IMR-90 (cell line): ENCODE results near the gene RBBP8NL. TPM values are rescaled to one million over a fixed set of nuclear protein-coding genes. Genes with fewer than 3 reads are reported as not detected.

Experiments
- ATAC-seq: fragments of 200-7000 bp; cut with Tn5 transposase; 2 replicates; pipeline ENCODE4 v1.9.1; 2020; ENCODE audit warnings: low read depth, mild to moderate bottlenecking, moderate library complexity
- BruUV-seq: library from RNA; stranded (reverse); fragments of 400-500 nt; replicated peaks from 2 replicates; lab custom pipeline; 2021; lab: Mats Ljungman, UMichigan
- CTCF ChIA-PET: fragments of 300-600 bp; formaldehyde crosslinking; extraction: SDS; loops from one replicate; lab custom pipeline; 2021; ENCODE audit warnings: antibody characterized with exemption; lab: Yijun Ruan, JAX
- POLR2A ChIA-PET: fragments of 300-600 bp; sonication (Branson Sonifier 250); formaldehyde crosslinking; loops from one replicate; lab custom pipeline; 2022; ENCODE audit warnings: antibody characterized with exemption; ENCODE audit not compliant: unreplicated experiment; lab: Charles Lee
- DNase-seq: peaks from one replicate; pipeline ENCODE4 v3.0.0; 2013
- H2AFZ ChIP-seq: replicated peaks from 2 replicates; pipeline ENCODE3; 2013; ENCODE audit warnings: low read length, mild to moderate bottlenecking; ENCODE audit not compliant: poor library complexity
- H2AK5ac ChIP-seq: 2 replicates; pipeline ENCODE4 v1.6.1; 2013; ENCODE audit warnings: low read depth, low read length, inconsistent platforms
- H2AK9ac ChIP-seq: replicated peaks from 2 replicates; pipeline ENCODE3; 2013; ENCODE audit warnings: mild to moderate bottlenecking, low read depth, low read length, moderate library complexity; ENCODE audit not compliant: poor library complexity
- H2BK120ac ChIP-seq: 2 replicates; pipeline ENCODE4 v1.6.1; 2013; ENCODE audit warnings: low read depth, low read length, inconsistent platforms
- H2BK15ac ChIP-seq: 3 replicates; pipeline ENCODE4 v1.6.1; 2013; ENCODE audit warnings: low read depth, low read length, inconsistent platforms
- H2BK20ac ChIP-seq: 2 replicates; pipeline ENCODE4 v1.6.1; 2013; ENCODE audit warnings: low read depth, mild to moderate bottlenecking, inconsistent platforms, low read length, moderate library complexity
- H2BK5ac ChIP-seq: 2 replicates; pipeline ENCODE4 v1.6.1; 2013; ENCODE audit warnings: mild to moderate bottlenecking, low read depth, low read length, inconsistent platforms; ENCODE audit not compliant: poor library complexity, severe bottlenecking
- H3K14ac ChIP-seq: replicated peaks from 2 replicates; pipeline ENCODE4 v1.6.1; 2013; ENCODE audit warnings: low read depth, low read length, inconsistent platforms
- H3K18ac ChIP-seq: 2 replicates; pipeline ENCODE4 v1.6.1; 2013; ENCODE audit warnings: low read depth, low read length, control low read depth
- H3K23ac ChIP-seq: 2 replicates; pipeline ENCODE4 v1.6.1; 2013; ENCODE audit warnings: low read depth, low read length, inconsistent platforms
- H3K27ac ChIP-seq: 2 replicates; pipeline ENCODE4 v1.5.1; 2013; ENCODE audit warnings: mild to moderate bottlenecking, control low read depth, low read length; ENCODE audit not compliant: insufficient read depth
- H3K27me3 ChIP-seq: 2 replicates; pipeline ENCODE4 v1.6.1; 2013; ENCODE audit warnings: low read length; ENCODE audit not compliant: control insufficient read depth, insufficient read depth
- H3K36me3 ChIP-seq: 2 replicates; pipeline ENCODE4 v1.6.1; 2013; ENCODE audit warnings: low read length, mixed read lengths; ENCODE audit not compliant: control insufficient read depth, insufficient read depth
- H3K4ac ChIP-seq: 2 replicates; pipeline ENCODE4 v1.6.1; 2013; ENCODE audit warnings: low read depth, low read length, inconsistent platforms
- H3K4me1 ChIP-seq: 2 replicates; pipeline ENCODE4 v1.6.1; 2013; ENCODE audit warnings: low read length, mixed read lengths; ENCODE audit not compliant: control insufficient read depth, insufficient read depth
- H3K4me2 ChIP-seq: 2 replicates; pipeline ENCODE4 v1.6.1; 2013; ENCODE audit warnings: low read depth, mild to moderate bottlenecking, control low read depth, low read length, moderate library complexity
- H3K4me3 ChIP-seq: 2 replicates; pipeline ENCODE4 v1.5.1; 2013; ENCODE audit warnings: low read depth, mild to moderate bottlenecking, control low read depth, low read length, moderate library complexity; ENCODE audit not compliant: insufficient read depth
- H3K56ac ChIP-seq: 2 replicates; pipeline ENCODE4 v1.6.1; 2013; ENCODE audit warnings: low read length, inconsistent platforms; ENCODE audit not compliant: insufficient read depth; ENCODE audit errors: extremely low read depth
- H3K79me1 ChIP-seq, 2 experiments: 2 replicates each; pipeline ENCODE4 v1.6.1; 2013; ENCODE audit warnings: low read length in 2 of 2, inconsistent platforms in 1 of 2, low read depth in 1 of 2
- H3K9ac ChIP-seq: 2 replicates; pipeline ENCODE4 v1.6.1; 2013; ENCODE audit warnings: low read depth, low read length, control low read depth
- H3K9me1 ChIP-seq: 2 replicates; pipeline ENCODE4 v1.6.1; 2013; ENCODE audit warnings: low read length, inconsistent platforms; ENCODE audit not compliant: insufficient read depth
- H3K9me3 ChIP-seq: 2 replicates; pipeline ENCODE4 v1.6.1; 2013; ENCODE audit warnings: low read length; ENCODE audit not compliant: control insufficient read depth, insufficient read depth
- H4K20me1 ChIP-seq: 2 replicates; pipeline ENCODE4 v1.6.1; 2013; ENCODE audit warnings: low read length, inconsistent platforms; ENCODE audit not compliant: insufficient read depth
- H4K5ac ChIP-seq: 2 replicates; pipeline ENCODE4 v1.6.1; 2013; ENCODE audit warnings: mild to moderate bottlenecking, low read depth, low read length, control low read depth
- H4K8ac ChIP-seq, 2 experiments: 2 replicates each; pipeline ENCODE4 v1.6.1; 2013; ENCODE audit warnings: low read depth in 2 of 2, low read length in 2 of 2, control low read depth in 1 of 2, inconsistent platforms in 1 of 2
- H4K91ac ChIP-seq: 2 replicates; pipeline ENCODE4 v1.6.1; 2013; ENCODE audit warnings: low read depth, low read length, inconsistent platforms; ENCODE audit not compliant: insufficient read depth
- BHLHE40 ChIP-seq: fragments of 150-350 bp; IDR thresholded peaks from 2 replicates; pipeline ENCODE4 v1.6.1; 2016; ENCODE audit warnings: mild to moderate bottlenecking, low read depth, low read length
- CHD1 ChIP-seq: IDR thresholded peaks from 2 replicates; pipeline ENCODE4 v1.6.1; 2012; ENCODE audit warnings: low read depth, low read length, improper control_type of control experiment
- FOS ChIP-seq: fragments of 150-350 bp; IDR thresholded peaks from 2 replicates; pipeline ENCODE4 v1.6.1; 2016; ENCODE audit warnings: low read depth, low read length
- MAFK ChIP-seq: IDR thresholded peaks from 2 replicates; pipeline ENCODE4 v1.6.1; 2012; ENCODE audit warnings: low read depth, low read length, improper control_type of control experiment
- MAZ ChIP-seq: IDR thresholded peaks from 2 replicates; pipeline ENCODE4 v1.6.1; 2012; ENCODE audit warnings: low read depth, mild to moderate bottlenecking, low read length, improper control_type of control experiment, moderate library complexity, borderline replicate concordance
- MXI1 ChIP-seq: IDR thresholded peaks from 2 replicates; pipeline ENCODE4 v1.6.1; 2012; ENCODE audit warnings: low read depth, mild to moderate bottlenecking, low read length, moderate library complexity, borderline replicate concordance
- NFE2L2 ChIP-seq: fragments of 150-350 bp; IDR thresholded peaks from 2 replicates; pipeline ENCODE4 v1.6.1; 2016; ENCODE audit warnings: low read depth, mild to moderate bottlenecking, low read length
- RAD21 ChIP-seq: IDR thresholded peaks from 2 replicates; pipeline ENCODE4 v1.6.1; 2012; ENCODE audit warnings: low read length, improper control_type of control experiment
- RCOR1 ChIP-seq: IDR thresholded peaks from 2 replicates; pipeline ENCODE4 v1.6.1; 2012; ENCODE audit warnings: mild to moderate bottlenecking, low read length, improper control_type of control experiment; ENCODE audit not compliant: insufficient replicate concordance
- SMC3 ChIP-seq: fragments of 150-350 bp; IDR thresholded peaks from 2 replicates; pipeline ENCODE4 v1.6.1; 2016; ENCODE audit warnings: low read depth, mild to moderate bottlenecking, antibody characterized with exemption, low read length, moderate library complexity
- WGBS, 2 experiments: methylation state at CpG; one replicate each; pipeline versions ENCODE4 v1.1.5 to v1.1.7; 2013; ENCODE audit warnings: missing lambda C conversion rate in 2 of 2; ENCODE audit not compliant: insufficient read length in 1 of 2; ENCODE audit errors: extremely low coverage in 2 of 2; 5-methylcytosine and 5-hydroxymethylcytosine counted together
- dilution Hi-C: fragments of 300-500 bp; cut with HindIII; formaldehyde crosslinking; loops from one replicate; pipeline ENCODE4 v1.14.3; 2018; ENCODE audit warnings: low sequenced_read_pairs; ENCODE audit not compliant: unreplicated experiment
- in situ Hi-C: fragments of 300-500 bp; cut with MboI; formaldehyde crosslinking; loops from 3 replicates; pipeline ENCODE4 v1.14.3; 2019; ENCODE audit warnings: low sequenced_read_pairs, inconsistent platforms, mixed read lengths
- intact Hi-C: fragments of 100-400 bp; cut with micrococcal nuclease; formaldehyde crosslinking; loops from 2 replicates; pipeline ENCODE4 v1.10.0; 2022
- polyA plus RNA-seq, 3 experiments: library from polyadenylated mRNA; depleted of rRNA; stranded (reverse); fragments of >200 nt; gene quantifications; 2 replicates each; pipeline ENCODE4 v1.2.3, GENCODE V29; 2012; ENCODE audit warnings: low replicate concordance in 1 of 3
- total RNA-seq: library from RNA; depleted of rRNA; stranded (reverse); fragments of >200 nt; gene quantifications from 2 replicates; pipeline ENCODE4 v1.2.3, GENCODE V29; 2012
- TF ChIP-seq, protein P1 (sequence below): fragments of 150-350 bp; IDR thresholded peaks from 2 replicates; pipeline ENCODE4 v1.6.1; 2017; ENCODE audit warnings: mild to moderate bottlenecking, antibody characterized with exemption, low read length, low read depth

The RBBP8NL gene
- total and polyA plus RNA-seq, 2 of the 4 experiments (the other 2 are of a cell fraction): not detected

GRCh38 chr20:62412194-62413024, 14.9 kb downstream of the RBBP8NL start:
- Histone ChIP-seq H2AK9ac (no peak overlapping the region), H4K20me1 (no peaks in the 10 kb centered on the region), H3K23ac (no peak overlapping the region), H3K4me3 (no peak overlapping the region), H2AFZ (no peak overlapping the region), H3K27ac (no peak overlapping the region), H3K14ac (no peak overlapping the region), H3K18ac (no peak overlapping the region), H2BK20ac (no peak overlapping the region), H3K27me3 (peaks cover 14% of the 10 kb centered on the region; the same call in 1 of the 2 replicates), H3K9ac (no peak overlapping the region), H3K9me3 (no peaks in the 10 kb centered on the region), H2BK15ac (no peak overlapping the region), H3K4ac (no peak overlapping the region), H4K5ac (no peak overlapping the region), H3K79me1 (no peaks in the 10 kb centered on the region), H2AK5ac (no peak overlapping the region), H4K91ac (no peak overlapping the region), H3K56ac (no peak overlapping the region), H3K36me3 (no peaks in the 10 kb centered on the region), H4K8ac (no peak overlapping the region), H3K4me2 (no peak overlapping the region), H2BK120ac (no peak overlapping the region), H3K9me1 (no peaks in the 10 kb centered on the region), H3K4me1 (0 out of 2 replicates have a peak, but pooled peaks cover under 1% of the 10 kb centered on the region), H2BK5ac (no peak overlapping the region)
- TF ChIP-seq NFE2L2 (no peak), MXI1 (no peak), SMC3 (no peak), BHLHE40 (no peak), CHD1 (no peak), MAZ (no peak), RAD21 (no peak), FOS (no peak), RCOR1 (no peak), MAFK (no peak)
- TF ChIP-seq, protein P1, sequence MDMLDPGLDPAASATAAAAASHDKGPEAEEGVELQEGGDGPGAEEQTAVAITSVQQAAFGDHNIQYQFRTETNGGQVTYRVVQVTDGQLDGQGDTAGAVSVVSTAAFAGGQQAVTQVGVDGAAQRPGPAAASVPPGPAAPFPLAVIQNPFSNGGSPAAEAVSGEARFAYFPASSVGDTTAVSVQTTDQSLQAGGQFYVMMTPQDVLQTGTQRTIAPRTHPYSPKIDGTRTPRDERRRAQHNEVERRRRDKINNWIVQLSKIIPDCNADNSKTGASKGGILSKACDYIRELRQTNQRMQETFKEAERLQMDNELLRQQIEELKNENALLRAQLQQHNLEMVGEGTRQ: no peak
- 65% methylated on average over 7 of the region's 22 CpGs; no CpG with 5 or more reads in 1 of the 2 experiments for WGBS, 2 experiments
- no TSS peak for BruUV-seq
- CTCF ChIA-PET: no interaction called here
- no peak for DNase-seq
- dilution Hi-C loops (no loop called here), in situ Hi-C loops (no loop called here), intact Hi-C loops (no loop called here)
- no peak for ATAC-seq
- POLR2A ChIA-PET: no interaction called here
